Measurements from ENCODE around the gene RIMKLB.
A peak's percentile ranks its signal among the peaks of the same experiment; 100 is the strongest.

RIMKLB gene

GRCh38 chr12:8668441-8668840 is 29.4 kb upstream of the RIMKLB start:
- Histone ChIP-seq H3K4me3 (ENCODE audit: low read depth, low read length) (no peak overlapping the region), H3K27ac (ENCODE audit: low read depth, low read length) (no peak overlapping the region), H3K27me3 (ENCODE audit: insufficient read depth, low read length) (no peaks in the 10 kb centered on the region), H3K36me3 (ENCODE audit: insufficient read depth, low read length) (no peaks in the 10 kb centered on the region), H3K79me2 (ENCODE audit: control insufficient read depth, insufficient read depth, low read length, unreplicated experiment) (no peaks in the 10 kb centered on the region), H3K4me1 (ENCODE audit: control insufficient read depth, insufficient read depth, low read length, unreplicated experiment) (no peaks in the 10 kb centered on the region), H2AFZ (ENCODE audit: low read length, unreplicated experiment) (no peak overlapping the region)

DNA sequence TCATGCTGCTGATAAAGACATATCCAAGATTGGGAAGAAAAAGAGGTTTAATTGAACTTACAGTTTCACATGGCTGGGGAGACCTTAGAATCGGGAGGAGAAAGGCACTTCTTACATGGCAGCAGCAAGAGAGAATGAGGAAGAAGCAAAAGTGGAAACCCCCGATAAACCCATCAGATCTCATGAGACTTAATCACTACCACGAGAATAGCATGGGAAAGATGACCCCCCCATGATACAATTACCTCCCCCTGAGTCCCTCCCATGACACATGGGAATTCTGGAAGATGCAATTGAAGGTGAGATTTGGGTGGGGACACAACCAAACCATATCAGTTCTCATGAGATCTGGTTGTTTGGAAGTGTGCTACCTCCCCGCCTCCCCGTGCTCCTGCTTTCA is 25.4 kb upstream of the RIMKLB start:
- Histone ChIP-seq H3K27ac (ENCODE audit: low read depth, low read length) (no peak overlapping the region), H3K27me3 (ENCODE audit: insufficient read depth, low read length) (no peaks in the 10 kb centered on the region), H3K79me2 (ENCODE audit: control insufficient read depth, insufficient read depth, low read length, unreplicated experiment) (no peaks in the 10 kb centered on the region), H3K36me3 (ENCODE audit: insufficient read depth, low read length) (no peaks in the 10 kb centered on the region), H2AFZ (ENCODE audit: low read length, unreplicated experiment) (no peak overlapping the region), H3K4me3 (ENCODE audit: low read depth, low read length) (no peak overlapping the region), H3K4me1 (ENCODE audit: control insufficient read depth, insufficient read depth, low read length, unreplicated experiment) (peaks cover 6% of the 10 kb centered on the region)

- no peak overlapping the region for H3K27ac ChIP-seq (ENCODE audit: low read depth, low read length)
- no peak overlapping the region for H2AFZ ChIP-seq (ENCODE audit: low read length, unreplicated experiment)
- peaks cover 6% of the 10 kb centered on the region for H3K4me1 ChIP-seq (ENCODE audit: control insufficient read depth, insufficient read depth, low read length, unreplicated experiment)
- no peaks in the 10 kb centered on the region for H3K36me3 ChIP-seq (ENCODE audit: insufficient read depth, low read length)
- H3K27me3 ChIP-seq (ENCODE audit: insufficient read depth, low read length): no peaks in the 10 kb centered on the region
- no peak overlapping the region for H3K4me3 ChIP-seq (ENCODE audit: low read depth, low read length)
- no peaks in the 10 kb centered on the region for H3K79me2 ChIP-seq (ENCODE audit: control insufficient read depth, insufficient read depth, low read length, unreplicated experiment)
These were observed 22.2 kb upstream of the RIMKLB start for GRCh38 chr12:8675591-8676036.

GRCh38 chr12:8676651-8677050 is 21.1 kb upstream of the RIMKLB start:
- no peak overlapping the region for H3K27ac ChIP-seq (ENCODE audit: low read depth, low read length)
- H3K4me1 ChIP-seq (ENCODE audit: control insufficient read depth, insufficient read depth, low read length, unreplicated experiment): peaks cover 17% of the 10 kb centered on the region
- H3K36me3 ChIP-seq (ENCODE audit: insufficient read depth, low read length): no peaks in the 10 kb centered on the region
- H3K27me3 ChIP-seq (ENCODE audit: insufficient read depth, low read length): no peaks in the 10 kb centered on the region
- no peak overlapping the region for H2AFZ ChIP-seq (ENCODE audit: low read length, unreplicated experiment)
- H3K79me2 ChIP-seq (ENCODE audit: control insufficient read depth, insufficient read depth, low read length, unreplicated experiment): no peaks in the 10 kb centered on the region
- H3K4me3 ChIP-seq (ENCODE audit: low read depth, low read length): no peak overlapping the region

DNA sequence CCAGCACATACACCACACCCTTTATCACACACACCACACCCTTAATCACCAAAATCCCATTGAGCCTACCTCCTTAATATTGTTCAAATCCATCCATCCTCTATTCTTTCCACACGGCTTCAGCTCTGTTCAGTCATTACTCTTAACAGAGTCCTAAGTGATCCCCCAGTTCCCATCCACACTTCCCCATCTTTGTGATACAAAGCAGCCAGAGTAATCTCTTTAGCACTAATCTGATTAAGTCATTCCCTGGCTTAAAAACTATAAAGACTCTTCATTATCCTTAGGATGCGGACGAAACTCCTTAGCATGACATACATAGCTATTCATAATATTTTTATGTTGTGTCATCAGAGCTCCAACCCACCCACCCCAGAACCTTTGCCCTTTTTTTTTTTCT is 20.4 kb upstream of the RIMKLB start:
- H3K79me2 ChIP-seq (ENCODE audit: control insufficient read depth, insufficient read depth, low read length, unreplicated experiment): no peaks in the 10 kb centered on the region

DNA sequence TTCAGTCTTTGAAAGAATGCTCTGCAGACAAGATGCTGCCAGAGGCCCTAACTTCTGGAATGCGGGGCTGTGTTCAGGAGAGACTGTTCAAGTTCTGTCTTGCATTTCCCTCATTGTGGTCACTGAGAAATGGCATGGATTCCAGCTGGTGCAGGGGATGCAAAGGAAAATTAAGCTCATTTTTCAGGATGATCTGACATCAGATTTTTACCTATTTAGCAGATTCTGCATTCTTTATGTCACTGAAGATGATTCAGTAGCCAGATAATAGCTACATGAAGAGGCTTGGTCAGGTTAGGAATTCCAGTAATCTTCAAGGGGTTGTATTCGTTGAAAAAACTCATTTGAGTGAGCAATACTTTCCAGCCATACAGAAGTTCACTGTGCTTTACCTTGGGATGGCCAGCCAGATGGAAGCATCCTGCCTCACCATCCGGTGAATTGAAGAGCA is 19.1 kb upstream of the RIMKLB start:
- H3K4me3 ChIP-seq (ENCODE audit: low read depth, low read length): no peak overlapping the region
- H3K36me3 ChIP-seq (ENCODE audit: insufficient read depth, low read length): no peaks in the 10 kb centered on the region
- no peak overlapping the region for H2AFZ ChIP-seq (ENCODE audit: low read length, unreplicated experiment)
- H3K4me1 ChIP-seq (ENCODE audit: control insufficient read depth, insufficient read depth, low read length, unreplicated experiment): peaks cover 20% of the 10 kb centered on the region
- no peaks in the 10 kb centered on the region for H3K27me3 ChIP-seq (ENCODE audit: insufficient read depth, low read length)
- H3K27ac ChIP-seq (ENCODE audit: low read depth, low read length): no peak overlapping the region
- H3K79me2 ChIP-seq (ENCODE audit: control insufficient read depth, insufficient read depth, low read length, unreplicated experiment): no peaks in the 10 kb centered on the region

More for the DNA sequence above, 20.4 kb upstream of the RIMKLB start:
- no peak overlapping the region for H2AFZ ChIP-seq (ENCODE audit: low read length, unreplicated experiment)
- H3K27ac ChIP-seq (ENCODE audit: low read depth, low read length): no peak overlapping the region
- peaks cover 20% of the 10 kb centered on the region for H3K4me1 ChIP-seq (ENCODE audit: control insufficient read depth, insufficient read depth, low read length, unreplicated experiment)
- no peaks in the 10 kb centered on the region for H3K36me3 ChIP-seq (ENCODE audit: insufficient read depth, low read length)
- no peaks in the 10 kb centered on the region for H3K27me3 ChIP-seq (ENCODE audit: insufficient read depth, low read length)
- no peak overlapping the region for H3K4me3 ChIP-seq (ENCODE audit: low read depth, low read length)

DNA sequence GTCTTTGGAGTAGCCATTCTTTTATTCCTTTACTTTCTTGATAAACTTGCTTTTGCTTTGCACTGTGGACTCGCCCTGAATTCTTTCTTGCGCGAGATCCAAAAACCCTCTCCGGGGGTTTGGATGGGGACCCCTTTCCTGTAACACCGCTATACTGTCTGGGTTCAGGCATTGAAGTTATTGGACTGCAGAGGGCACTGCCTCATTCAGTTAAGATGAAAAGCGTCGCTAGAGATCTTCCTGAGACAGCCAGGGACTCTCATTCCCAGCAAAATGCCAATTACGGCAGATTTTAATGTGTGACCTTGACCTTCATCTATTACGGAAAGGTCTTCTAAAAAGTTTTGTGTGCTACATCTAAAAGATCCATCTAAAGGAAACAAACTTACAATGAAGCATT is 17.3 kb upstream of the RIMKLB start:
- Histone ChIP-seq H3K79me2 (ENCODE audit: control insufficient read depth, insufficient read depth, low read length, unreplicated experiment) (no peaks in the 10 kb centered on the region), H3K27ac (ENCODE audit: low read depth, low read length) (no peak overlapping the region), H3K4me1 (ENCODE audit: control insufficient read depth, insufficient read depth, low read length, unreplicated experiment) (peaks cover 20% of the 10 kb centered on the region), H3K4me3 (ENCODE audit: low read depth, low read length) (no peak overlapping the region), H3K36me3 (ENCODE audit: insufficient read depth, low read length) (no peaks in the 10 kb centered on the region), H2AFZ (ENCODE audit: low read length, unreplicated experiment) (no peak overlapping the region), H3K27me3 (ENCODE audit: insufficient read depth, low read length) (no peaks in the 10 kb centered on the region)

GRCh38 chr12:8681129-8681884 is 16.5 kb upstream of the RIMKLB start:
- H3K4me1 ChIP-seq (ENCODE audit: control insufficient read depth, insufficient read depth, low read length, unreplicated experiment): peaks cover 20% of the 10 kb centered on the region
- no peaks in the 10 kb centered on the region for H3K27me3 ChIP-seq (ENCODE audit: insufficient read depth, low read length)
- 0 out of 2 replicates have a peak overlapping the region, but pooled peaks have one; percentile 0 for H3K27ac ChIP-seq (ENCODE audit: low read depth, low read length)
- H2AFZ ChIP-seq (ENCODE audit: low read length, unreplicated experiment): peak overlapping the region; percentile 18
- H3K4me3 ChIP-seq (ENCODE audit: low read depth, low read length): 0 out of 2 replicates have a peak overlapping the region, but pooled peaks have one; percentile 5
- H3K79me2 ChIP-seq (ENCODE audit: control insufficient read depth, insufficient read depth, low read length, unreplicated experiment): no peaks in the 10 kb centered on the region
- H3K36me3 ChIP-seq (ENCODE audit: insufficient read depth, low read length): no peaks in the 10 kb centered on the region

DNA sequence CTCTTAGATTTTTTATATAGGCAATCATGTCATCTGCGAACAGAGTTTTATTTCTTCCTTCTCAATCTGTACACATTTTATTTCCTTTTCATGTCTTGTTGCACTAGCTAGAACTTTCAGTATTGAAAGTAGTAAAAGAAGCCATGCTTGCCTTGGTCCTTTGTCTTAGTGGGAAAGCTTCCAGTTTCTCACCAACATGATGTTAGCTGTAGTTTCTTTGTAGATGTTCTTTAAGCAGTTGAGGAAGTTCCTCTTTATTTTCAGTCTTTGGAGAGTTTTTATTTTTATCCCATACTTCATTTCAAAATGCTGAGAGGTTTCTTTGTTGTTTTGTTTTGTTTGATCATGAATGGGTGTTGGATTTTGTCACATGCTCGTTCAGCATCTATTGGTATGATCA is 12.7 kb upstream of the RIMKLB start:
- Histone ChIP-seq H3K36me3 (ENCODE audit: insufficient read depth, low read length) (no peaks in the 10 kb centered on the region), H3K4me1 (ENCODE audit: control insufficient read depth, insufficient read depth, low read length, unreplicated experiment) (peaks cover 25% of the 10 kb centered on the region), H3K79me2 (ENCODE audit: control insufficient read depth, insufficient read depth, low read length, unreplicated experiment) (no peaks in the 10 kb centered on the region), H3K4me3 (ENCODE audit: low read depth, low read length) (no peak overlapping the region), H3K27ac (ENCODE audit: low read depth, low read length) (no peak overlapping the region), H3K27me3 (ENCODE audit: insufficient read depth, low read length) (no peaks in the 10 kb centered on the region), H2AFZ (ENCODE audit: low read length, unreplicated experiment) (no peak overlapping the region)

- no peak overlapping the region for H2AFZ ChIP-seq (ENCODE audit: low read length, unreplicated experiment)
- H3K36me3 ChIP-seq (ENCODE audit: insufficient read depth, low read length): no peaks in the 10 kb centered on the region
- H3K27me3 ChIP-seq (ENCODE audit: insufficient read depth, low read length): no peaks in the 10 kb centered on the region
- H3K4me1 ChIP-seq (ENCODE audit: control insufficient read depth, insufficient read depth, low read length, unreplicated experiment): peaks cover 15% of the 10 kb centered on the region
- no peaks in the 10 kb centered on the region for H3K79me2 ChIP-seq (ENCODE audit: control insufficient read depth, insufficient read depth, low read length, unreplicated experiment)
- H3K27ac ChIP-seq (ENCODE audit: low read depth, low read length): no peak overlapping the region
- H3K4me3 ChIP-seq (ENCODE audit: low read depth, low read length): peak overlapping the region; percentile 6; the same call in 1 of the 2 replicates
These were observed 9.8 kb upstream of the RIMKLB start for GRCh38 chr12:8687846-8688601.
